HG02623 (cell line): ENCODE results near the gene TGFBR2.
"Not testable (repeated sequence)": the region's sequence is repeated elsewhere in the genome, so short reads cannot be mapped to it uniquely, and the experiment has no call there.

Source experiments
- ATAC-seq: cut with Tn5 transposase; IDR thresholded peaks from one replicate; pipeline ENCODE4 v1.9.1; 2021; ENCODE audit warnings: moderate library complexity; ENCODE audit not compliant: unreplicated experiment

Gene TGFBR2

GRCh38 chr3:30617653-30618052, 11.3 kb downstream of the TGFBR2 start:
- no peak for ATAC-seq

GRCh38 chr3:30618526-30618925, 12.1 kb downstream of the TGFBR2 start:
- ATAC-seq = no peak

- no peak for ATAC-seq
These were observed 12.9 kb downstream of the TGFBR2 start for GRCh38 chr3:30619318-30619717.

GRCh38 chr3:30620402-30621360, 14.3 kb downstream of the TGFBR2 start:
- no peak for ATAC-seq

GRCh38 chr3:30621576-30621975, 15.2 kb downstream of the TGFBR2 start:
- ATAC-seq = no peak

- ATAC-seq = no peak
These were observed 15.7 kb downstream of the TGFBR2 start for GRCh38 chr3:30622047-30622545.

GRCh38 chr3:30622790-30623189, 16.4 kb downstream of the TGFBR2 start:
- no peak for ATAC-seq

- no peak for ATAC-seq
These were observed 16.9 kb downstream of the TGFBR2 start for GRCh38 chr3:30623351-30623750.

GRCh38 chr3:30624480-30624879, 18.1 kb downstream of the TGFBR2 start:
- not testable (repeated sequence) for ATAC-seq

- no peak for ATAC-seq
These were observed 19.4 kb downstream of the TGFBR2 start for GRCh38 chr3:30625541-30626438.

GRCh38 chr3:30626443-30627180, 20.2 kb downstream of the TGFBR2 start:
- no peak for ATAC-seq

- no peak for ATAC-seq
These were observed 22.0 kb downstream of the TGFBR2 start for GRCh38 chr3:30628205-30628900.

GRCh38 chr3:30628901-30629590, 22.6 kb downstream of the TGFBR2 start:
- no peak for ATAC-seq

- no peak for ATAC-seq
These were observed 23.3 kb downstream of the TGFBR2 start for GRCh38 chr3:30629746-30630145.

- no peak for ATAC-seq
These were observed 24.0 kb downstream of the TGFBR2 start for GRCh38 chr3:30630238-30631030.

- no peak for ATAC-seq
These were observed 25.0 kb downstream of the TGFBR2 start for GRCh38 chr3:30631243-30631904.

- ATAC-seq = no peak
These were observed 25.7 kb downstream of the TGFBR2 start for GRCh38 chr3:30632065-30632464.

- no peak for ATAC-seq
These were observed 26.1 kb downstream of the TGFBR2 start for GRCh38 chr3:30632521-30632920.
